GM21619 (cell line): ENCODE measurements around the gene SNX24.
A peak's percentile ranks its signal among the peaks of the same experiment; 100 is the strongest.

Experiments
- ATAC-seq: cut with Tn5 transposase; IDR thresholded peaks from one replicate; pipeline ENCODE4 v1.9.1; 2021; ENCODE audit not compliant: unreplicated experiment

SNX24 gene

GRCh38 chr5:123000731-123001130 lies 155.3 kb downstream of the SNX24 start:
- no peak for ATAC-seq

- ATAC-seq = no peak
These were observed 156.4 kb downstream of the SNX24 start for GRCh38 chr5:123001808-123002207.

GRCh38 chr5:123007182-123007581 lies 161.8 kb downstream of the SNX24 start:
- ATAC-seq = no peak

GRCh38 chr5:123007754-123008153 lies 162.3 kb downstream of the SNX24 start:
- ATAC-seq = no peak

GRCh38 chr5:123012321-123012720 lies 166.9 kb downstream of the SNX24 start:
- ATAC-seq = no peak

- no peak for ATAC-seq
These were observed 169.3 kb downstream of the SNX24 start for GRCh38 chr5:123014689-123015088.

- no peak for ATAC-seq
These were observed 182.8 kb downstream of the SNX24 start for GRCh38 chr5:123028222-123028621.

- ATAC-seq = no peak
These were observed 187.8 kb downstream of the SNX24 start for GRCh38 chr5:123033157-123033671.

GRCh38 chr5:123035360-123035917 lies 190.0 kb downstream of the SNX24 start:
- ATAC-seq = peak; percentile 34

GRCh38 chr5:123035918-123036390 lies 190.5 kb downstream of the SNX24 start:
- ATAC-seq = peak; percentile 30

- ATAC-seq = peak; percentile 52
These were observed 191.1 kb downstream of the SNX24 start, which contains the start of gene PPIC for GRCh38 chr5:123036391-123037103. TSS of gene PPIC (minus strand) at chr5:123036725. CDS start at chr5:123036625, 100 bp downstream.

GRCh38 chr5:123037104-123037418 lies 191.6 kb downstream of the SNX24 start:
- ATAC-seq = no peak

GRCh38 chr5:123039673-123040072 lies 194.3 kb downstream of the SNX24 start:
- ATAC-seq = no peak

GRCh38 chr5:123044926-123045617 lies 199.7 kb downstream of the SNX24 start:
- ATAC-seq = no peak

- ATAC-seq = no peak
These were observed 200.8 kb downstream of the SNX24 start for GRCh38 chr5:123046222-123046621.

- no peak for ATAC-seq
These were observed 202.3 kb downstream of the SNX24 start for GRCh38 chr5:123047706-123048105.

- ATAC-seq = no peak
These were observed 205.8 kb downstream of the SNX24 start for GRCh38 chr5:123051206-123051605.
